ENCODE data around the gene KCNC2.
"Not testable (repeated sequence)": the region's sequence is repeated elsewhere in the genome, so short reads cannot be mapped to it uniquely, and the experiment has no call there.

KCNC2 gene

DNA sequence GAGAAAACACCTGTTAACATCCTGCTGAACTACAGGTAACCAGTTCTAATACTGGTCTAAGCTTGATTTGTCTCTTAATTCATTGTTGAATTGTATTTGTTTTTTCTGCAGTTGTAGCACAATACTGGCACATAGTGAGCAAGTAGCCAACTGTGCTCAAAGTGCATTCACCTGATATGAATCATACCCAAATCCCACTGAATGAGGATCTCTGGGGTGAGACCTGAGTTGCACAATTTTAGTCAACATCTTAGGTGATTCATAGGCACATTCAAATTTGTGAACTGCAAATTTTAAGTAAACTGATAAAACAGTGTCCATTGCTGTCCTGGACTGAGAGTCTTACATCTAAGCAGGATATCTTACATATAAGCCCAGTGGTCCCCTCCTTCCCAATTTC lies 12.8 kb downstream of the KCNC2 start:
- no peak overlapping the region for H3K4me3 ChIP-seq (ENCODE audit: low read depth, low read length)
- H3K36me3 ChIP-seq (ENCODE audit: control insufficient read depth, insufficient read depth, low read length): no peaks in the 10 kb centered on the region
- no peaks in the 10 kb centered on the region for H3K27me3 ChIP-seq (ENCODE audit: control insufficient read depth, insufficient read depth, low read length)

DNA sequence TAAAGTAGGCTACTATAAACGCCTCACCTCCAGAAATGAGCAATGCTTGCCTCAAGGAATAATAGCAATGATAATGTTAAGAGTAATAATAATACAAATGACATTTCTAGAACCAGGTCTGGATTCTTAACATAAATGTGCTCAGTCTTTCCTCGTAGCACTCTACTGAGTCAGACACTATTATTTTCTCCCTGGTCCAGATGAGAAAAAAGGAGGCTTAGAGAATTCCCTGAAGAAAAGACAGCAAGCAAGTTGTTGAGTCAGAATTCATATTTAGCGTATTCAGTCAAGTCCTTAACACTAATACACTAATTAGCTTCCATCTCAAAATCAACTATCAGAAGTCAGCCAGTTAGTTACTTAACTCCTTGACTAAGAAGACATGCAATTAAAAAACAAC lies 13.2 kb downstream of the KCNC2 start:
- no peak overlapping the region for H3K9ac ChIP-seq (ENCODE audit: low read depth, low read length)
- no peaks in the 10 kb centered on the region for H3K36me3 ChIP-seq (ENCODE audit: control insufficient read depth, insufficient read depth, low read length)
- H3K9me3 ChIP-seq (ENCODE audit: control insufficient read depth, insufficient read depth, low read length): no peaks in the 10 kb centered on the region
- no peak overlapping the region for H3K27ac ChIP-seq (ENCODE audit: low read depth, low read length)
- no peak overlapping the region for H3K4me3 ChIP-seq (ENCODE audit: low read depth, low read length)
- H3K27me3 ChIP-seq (ENCODE audit: control insufficient read depth, insufficient read depth, low read length): no peaks in the 10 kb centered on the region
- H3K4me1 ChIP-seq (ENCODE audit: control insufficient read depth, insufficient read depth, low read length): no peaks in the 10 kb centered on the region; the same call in 1 of the 2 replicates

More for the DNA sequence above, 12.8 kb downstream of the KCNC2 start:
- H3K9me3 ChIP-seq (ENCODE audit: control insufficient read depth, insufficient read depth, low read length): no peaks in the 10 kb centered on the region
- H3K9ac ChIP-seq (ENCODE audit: low read depth, low read length): no peak overlapping the region
- no peaks in the 10 kb centered on the region; the same call in 1 of the 2 replicates for H3K4me1 ChIP-seq (ENCODE audit: control insufficient read depth, insufficient read depth, low read length)
- no peak overlapping the region for H3K27ac ChIP-seq (ENCODE audit: low read depth, low read length)

DNA sequence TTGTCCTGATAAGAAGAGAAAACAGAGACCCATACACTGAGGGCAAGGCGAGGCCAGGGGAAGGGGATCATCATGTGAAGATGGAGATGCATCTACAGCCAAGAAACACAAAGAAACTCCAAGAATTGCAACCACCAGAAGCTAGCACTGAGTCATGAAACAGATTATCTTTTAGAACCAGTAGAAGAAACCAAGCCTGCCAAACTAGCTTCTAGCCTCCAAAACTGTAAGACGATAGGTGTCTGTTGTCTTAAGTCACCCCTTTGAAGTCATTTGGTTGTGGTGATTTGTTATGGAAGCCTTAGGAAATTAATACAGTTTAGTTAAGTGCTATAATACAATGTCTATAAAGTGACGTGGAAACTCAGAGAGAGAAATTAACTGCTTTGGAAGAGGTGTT lies 15.4 kb downstream of the KCNC2 start:
- no peaks in the 10 kb centered on the region for H3K9me3 ChIP-seq (ENCODE audit: control insufficient read depth, insufficient read depth, low read length)
- no peaks in the 10 kb centered on the region for H3K27me3 ChIP-seq (ENCODE audit: control insufficient read depth, insufficient read depth, low read length)
- H3K36me3 ChIP-seq (ENCODE audit: control insufficient read depth, insufficient read depth, low read length): no peaks in the 10 kb centered on the region
- H3K9ac ChIP-seq (ENCODE audit: low read depth, low read length): no peak overlapping the region
- H3K27ac ChIP-seq (ENCODE audit: low read depth, low read length): no peak overlapping the region
- H3K4me1 ChIP-seq (ENCODE audit: control insufficient read depth, insufficient read depth, low read length): no peaks in the 10 kb centered on the region
- H3K4me3 ChIP-seq (ENCODE audit: low read depth, low read length): no peak overlapping the region

GRCh38 chr12:75192196-75192595 lies 17.4 kb downstream of the KCNC2 start:
- Histone ChIP-seq H3K9ac (ENCODE audit: low read depth, low read length) (no peak overlapping the region), H3K9me3 (ENCODE audit: control insufficient read depth, insufficient read depth, low read length) (no peaks in the 10 kb centered on the region), H3K36me3 (ENCODE audit: control insufficient read depth, insufficient read depth, low read length) (no peaks in the 10 kb centered on the region)

DNA sequence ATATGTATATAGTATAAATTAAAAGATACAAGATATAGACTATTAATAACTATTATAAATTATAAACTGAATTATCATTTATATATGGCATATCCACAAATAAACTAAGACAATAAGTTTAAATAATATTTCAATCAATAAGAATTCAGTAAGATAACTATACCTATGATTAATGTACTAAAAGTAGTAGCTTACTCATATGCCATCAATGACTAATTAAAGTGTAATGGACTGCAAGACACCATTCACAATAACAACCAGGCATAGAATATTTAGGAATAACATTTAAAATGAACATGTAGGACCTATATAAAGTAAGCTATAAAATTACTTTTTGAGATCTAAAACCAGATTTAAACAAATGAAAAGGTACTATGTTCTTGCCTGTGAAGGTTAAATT lies 18.8 kb downstream of the KCNC2 start:
- H3K9ac ChIP-seq (ENCODE audit: low read depth, low read length): no peak overlapping the region
- H3K27ac ChIP-seq (ENCODE audit: low read depth, low read length): no peak overlapping the region
- H3K27me3 ChIP-seq (ENCODE audit: control insufficient read depth, insufficient read depth, low read length): no peaks in the 10 kb centered on the region
- H3K4me1 ChIP-seq (ENCODE audit: control insufficient read depth, insufficient read depth, low read length): no peaks in the 10 kb centered on the region
- H3K9me3 ChIP-seq (ENCODE audit: control insufficient read depth, insufficient read depth, low read length): no peaks in the 10 kb centered on the region
- no peaks in the 10 kb centered on the region for H3K36me3 ChIP-seq (ENCODE audit: control insufficient read depth, insufficient read depth, low read length)
- H3K4me3 ChIP-seq (ENCODE audit: low read depth, low read length): no peak overlapping the region

More at GRCh38 chr12:75192196-75192595, 17.4 kb downstream of the KCNC2 start:
- Histone ChIP-seq H3K27ac (ENCODE audit: low read depth, low read length) (no peak overlapping the region), H3K27me3 (ENCODE audit: control insufficient read depth, insufficient read depth, low read length) (no peaks in the 10 kb centered on the region), H3K4me1 (ENCODE audit: control insufficient read depth, insufficient read depth, low read length) (no peaks in the 10 kb centered on the region), H3K4me3 (ENCODE audit: low read depth, low read length) (no peak overlapping the region)

GRCh38 chr12:75185881-75186280 lies 23.8 kb downstream of the KCNC2 start:
- H3K36me3 ChIP-seq (ENCODE audit: control insufficient read depth, insufficient read depth, low read length); H3K4me3 ChIP-seq (ENCODE audit: low read depth, low read length); H3K4me1 ChIP-seq (ENCODE audit: control insufficient read depth, insufficient read depth, low read length); H3K27ac ChIP-seq (ENCODE audit: low read depth, low read length); H3K27me3 ChIP-seq (ENCODE audit: control insufficient read depth, insufficient read depth, low read length); H3K9me3 ChIP-seq (ENCODE audit: control insufficient read depth, insufficient read depth, low read length); H3K9ac ChIP-seq (ENCODE audit: low read depth, low read length): not testable (repeated sequence)

- no peaks in the 10 kb centered on the region for H3K9me3 ChIP-seq (ENCODE audit: control insufficient read depth, insufficient read depth, low read length)
- H3K4me1 ChIP-seq (ENCODE audit: control insufficient read depth, insufficient read depth, low read length): no peaks in the 10 kb centered on the region
- H3K36me3 ChIP-seq (ENCODE audit: control insufficient read depth, insufficient read depth, low read length): no peaks in the 10 kb centered on the region
- no peak overlapping the region for H3K4me3 ChIP-seq (ENCODE audit: low read depth, low read length)
- H3K27ac ChIP-seq (ENCODE audit: low read depth, low read length): no peak overlapping the region
- H3K27me3 ChIP-seq (ENCODE audit: control insufficient read depth, insufficient read depth, low read length): no peaks in the 10 kb centered on the region
- H3K9ac ChIP-seq (ENCODE audit: low read depth, low read length): no peak overlapping the region
These were observed 25.1 kb downstream of the KCNC2 start for GRCh38 chr12:75184516-75184915.

DNA sequence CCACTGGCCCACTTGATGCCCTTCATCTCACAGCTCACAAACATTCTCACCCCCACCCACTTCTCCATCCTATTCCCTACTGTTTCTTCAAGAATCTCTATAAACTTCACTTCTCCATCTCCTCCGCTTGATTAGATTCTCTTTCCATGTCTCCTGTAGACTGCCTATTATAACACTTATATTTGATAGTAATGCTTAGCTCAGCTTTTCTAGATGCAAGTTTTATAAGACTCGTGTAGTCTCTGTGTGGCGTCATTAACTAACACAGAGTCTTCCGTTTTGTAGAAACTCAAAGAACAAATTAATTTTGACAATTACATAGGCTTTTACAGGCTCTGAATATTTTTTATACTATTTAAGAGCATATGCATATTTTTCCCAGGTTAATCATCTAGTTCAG lies 25.7 kb downstream of the KCNC2 start:
- Histone ChIP-seq H3K9me3 (ENCODE audit: control insufficient read depth, insufficient read depth, low read length) (no peaks in the 10 kb centered on the region), H3K9ac (ENCODE audit: low read depth, low read length) (no peak overlapping the region), H3K36me3 (ENCODE audit: control insufficient read depth, insufficient read depth, low read length) (no peaks in the 10 kb centered on the region), H3K27me3 (ENCODE audit: control insufficient read depth, insufficient read depth, low read length) (no peaks in the 10 kb centered on the region), H3K27ac (ENCODE audit: low read depth, low read length) (no peak overlapping the region), H3K4me3 (ENCODE audit: low read depth, low read length) (no peak overlapping the region), H3K4me1 (ENCODE audit: control insufficient read depth, insufficient read depth, low read length) (no peaks in the 10 kb centered on the region)

GRCh38 chr12:75177997-75178396 lies 31.6 kb downstream of the KCNC2 start:
- H3K9me3 ChIP-seq (ENCODE audit: control insufficient read depth, insufficient read depth, low read length): no peaks in the 10 kb centered on the region
- no peak overlapping the region for H3K9ac ChIP-seq (ENCODE audit: low read depth, low read length)
- no peaks in the 10 kb centered on the region for H3K27me3 ChIP-seq (ENCODE audit: control insufficient read depth, insufficient read depth, low read length)
- H3K36me3 ChIP-seq (ENCODE audit: control insufficient read depth, insufficient read depth, low read length): no peaks in the 10 kb centered on the region
- no peaks in the 10 kb centered on the region for H3K4me1 ChIP-seq (ENCODE audit: control insufficient read depth, insufficient read depth, low read length)
- no peak overlapping the region for H3K4me3 ChIP-seq (ENCODE audit: low read depth, low read length)
- H3K27ac ChIP-seq (ENCODE audit: low read depth, low read length): no peak overlapping the region

DNA sequence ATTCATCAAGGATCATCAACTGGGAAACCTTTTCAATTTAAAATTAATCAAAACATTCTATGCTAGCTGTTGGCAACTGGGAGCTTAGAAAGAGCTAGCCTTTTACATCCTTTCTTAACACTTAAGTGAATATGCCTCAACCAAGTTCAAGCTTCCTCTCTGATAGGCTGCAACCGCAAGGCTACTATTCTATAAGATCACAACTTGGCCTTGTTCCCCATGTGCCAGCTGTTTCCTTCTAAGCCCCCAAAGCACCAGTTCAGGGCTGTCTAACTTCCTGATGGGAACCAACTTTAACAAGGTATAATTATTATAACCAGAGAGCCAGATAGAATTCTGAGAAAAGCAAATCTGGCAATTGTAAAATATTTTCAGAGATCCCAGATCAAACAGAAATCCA lies 37.0 kb downstream of the KCNC2 start:
- no peaks in the 10 kb centered on the region for H3K9me3 ChIP-seq (ENCODE audit: control insufficient read depth, insufficient read depth, low read length)
- H3K4me3 ChIP-seq (ENCODE audit: low read depth, low read length): no peak overlapping the region
- no peak overlapping the region for H3K27ac ChIP-seq (ENCODE audit: low read depth, low read length)
- no peaks in the 10 kb centered on the region for H3K27me3 ChIP-seq (ENCODE audit: control insufficient read depth, insufficient read depth, low read length)
- H3K4me1 ChIP-seq (ENCODE audit: control insufficient read depth, insufficient read depth, low read length): no peaks in the 10 kb centered on the region
- no peak overlapping the region for H3K9ac ChIP-seq (ENCODE audit: low read depth, low read length)
- no peaks in the 10 kb centered on the region for H3K36me3 ChIP-seq (ENCODE audit: control insufficient read depth, insufficient read depth, low read length)

GRCh38 chr12:75170640-75171185 lies 38.9 kb downstream of the KCNC2 start:
- H3K27ac ChIP-seq (ENCODE audit: low read depth, low read length): no peak overlapping the region
- H3K4me3 ChIP-seq (ENCODE audit: low read depth, low read length): no peak overlapping the region
- H3K36me3 ChIP-seq (ENCODE audit: control insufficient read depth, insufficient read depth, low read length): no peaks in the 10 kb centered on the region
- H3K9me3 ChIP-seq (ENCODE audit: control insufficient read depth, insufficient read depth, low read length): no peaks in the 10 kb centered on the region
- no peaks in the 10 kb centered on the region for H3K27me3 ChIP-seq (ENCODE audit: control insufficient read depth, insufficient read depth, low read length)
- H3K9ac ChIP-seq (ENCODE audit: low read depth, low read length): no peak overlapping the region
- no peaks in the 10 kb centered on the region for H3K4me1 ChIP-seq (ENCODE audit: control insufficient read depth, insufficient read depth, low read length)

DNA sequence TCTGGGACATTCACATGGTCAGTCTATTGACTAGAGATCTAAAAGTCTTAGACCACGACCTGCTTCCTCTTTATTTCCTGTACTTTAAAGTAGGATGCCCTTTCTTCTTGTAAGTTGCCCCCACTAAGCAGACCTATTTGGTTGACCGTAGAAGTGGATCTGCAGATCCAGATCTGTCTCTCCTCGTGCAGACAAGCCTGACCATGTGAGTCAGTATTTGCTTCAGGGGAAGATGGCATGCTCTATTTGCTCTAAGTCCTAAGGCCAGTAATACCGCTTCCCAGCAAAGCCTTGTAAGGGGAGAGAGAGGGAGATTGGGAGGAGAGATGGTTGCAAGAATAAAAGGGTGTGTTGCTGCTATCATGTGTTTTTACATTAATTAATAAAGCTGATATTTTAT lies 46.8 kb downstream of the KCNC2 start:
- no peak overlapping the region for H3K27ac ChIP-seq (ENCODE audit: low read depth, low read length)
- no peak overlapping the region for H3K9ac ChIP-seq (ENCODE audit: low read depth, low read length)

More for the DNA sequence above, 46.8 kb downstream of the KCNC2 start:
- Histone ChIP-seq H3K4me3 (ENCODE audit: low read depth, low read length) (no peak overlapping the region), H3K27me3 (ENCODE audit: control insufficient read depth, insufficient read depth, low read length) (no peaks in the 10 kb centered on the region), H3K4me1 (ENCODE audit: control insufficient read depth, insufficient read depth, low read length) (no peaks in the 10 kb centered on the region), H3K36me3 (ENCODE audit: control insufficient read depth, insufficient read depth, low read length) (no peaks in the 10 kb centered on the region), H3K9me3 (ENCODE audit: control insufficient read depth, insufficient read depth, low read length) (no peaks in the 10 kb centered on the region)
